Parathyroid adenoma (tissue), 2 donors: ENCODE data around the gene RNF182.

Experiments
- H2AFZ ChIP-seq: fragments of 300-600 bp; sonication (generic); one replicate; pipeline ENCODE4 v1.7.0; 2017; ENCODE audit warnings: antibody characterized with exemption, mild to moderate bottlenecking
- H3K27ac ChIP-seq: fragments of 300-600 bp; sonication (generic); one replicate; pipeline ENCODE4 v1.7.0; 2017
- H3K27me3 ChIP-seq: fragments of 300-600 bp; sonication (generic); one replicate; pipeline ENCODE4 v1.7.0; 2017; ENCODE audit warnings: low read length; ENCODE audit not compliant: control insufficient read depth, insufficient read depth
- H3K36me3 ChIP-seq: fragments of 300-600 bp; sonication (generic); one replicate; pipeline ENCODE4 v1.7.0; 2017; ENCODE audit warnings: low read length; ENCODE audit not compliant: control insufficient read depth, insufficient read depth
- H3K4me1 ChIP-seq: fragments of 300-600 bp; sonication (generic); one replicate; pipeline ENCODE4 v1.7.0; 2017; ENCODE audit warnings: control low read depth
- H3K4me2 ChIP-seq: fragments of 300-600 bp; sonication (generic); one replicate; pipeline ENCODE4 v1.7.0; 2017; ENCODE audit warnings: low read length
- H3K4me3 ChIP-seq: fragments of 300-600 bp; sonication (generic); one replicate; pipeline ENCODE4 v1.7.0; 2017; ENCODE audit warnings: low read depth, low read length
- H3K79me2 ChIP-seq: fragments of 300-600 bp; sonication (generic); one replicate; pipeline ENCODE4 v1.7.0; 2017; ENCODE audit warnings: control low read depth
- H3K9ac ChIP-seq: fragments of 300-600 bp; sonication (generic); one replicate; pipeline ENCODE4 v1.7.0; 2017; ENCODE audit warnings: mild to moderate bottlenecking
- H3K9me3 ChIP-seq: fragments of 300-600 bp; sonication (generic); one replicate; pipeline ENCODE4 v1.7.0; 2017; ENCODE audit warnings: low read length; ENCODE audit not compliant: control insufficient read depth
- CTCF ChIP-seq: fragments of 300-600 bp; sonication (generic); IDR thresholded peaks from one replicate; pipeline ENCODE4 v1.7.0; 2017; ENCODE audit warnings: antibody characterized with exemption, mild to moderate bottlenecking
- donor health status: primary hyperparathyroidism.

Gene RNF182

GRCh38 chr6:13919861-13920260 is 4.9 kb upstream of the RNF182 start:
- no peak for TF ChIP-seq CTCF
- Histone ChIP-seq H3K9ac (no peak overlapping the region), H3K9me3 (no peaks in the 10 kb centered on the region), H3K4me1 (peaks cover 28% of the 10 kb centered on the region), H3K4me3 (no peak overlapping the region), H3K4me2 (no peak overlapping the region), H3K27me3 (no peaks in the 10 kb centered on the region), H3K36me3 (no peaks in the 10 kb centered on the region), H3K27ac (no peak overlapping the region), H3K79me2 (no peaks in the 10 kb centered on the region), H2AFZ (no peak overlapping the region)

DNA sequence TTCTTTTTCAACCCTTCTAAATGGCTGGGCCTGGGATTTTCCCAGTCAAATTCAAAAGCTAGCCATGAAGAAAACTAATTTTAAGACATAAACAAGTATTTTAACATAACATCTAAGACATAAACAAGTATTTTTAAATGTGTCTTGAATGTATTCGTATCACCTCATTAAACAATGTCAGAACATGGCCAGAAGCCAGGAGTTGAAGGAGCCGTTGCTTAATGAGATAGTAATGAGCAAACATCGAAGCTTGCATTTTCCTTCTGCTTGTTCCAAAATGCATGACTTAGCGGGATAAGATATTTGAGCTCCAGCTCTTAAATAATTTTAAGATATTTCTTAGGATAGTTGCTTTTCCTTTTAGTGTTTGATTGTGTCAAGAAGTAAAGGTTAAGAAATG is 4.2 kb upstream of the RNF182 start:
- Histone ChIP-seq H3K4me1 (peaks cover 26% of the 10 kb centered on the region), H3K4me3 (no peak overlapping the region), H3K36me3 (no peaks in the 10 kb centered on the region), H3K27me3 (no peaks in the 10 kb centered on the region), H3K4me2 (peak overlapping the region; percentile 42), H3K79me2 (no peaks in the 10 kb centered on the region), H2AFZ (no peak overlapping the region), H3K9me3 (no peaks in the 10 kb centered on the region), H3K9ac (no peak overlapping the region), H3K27ac (no peak overlapping the region)
- no peak for TF ChIP-seq CTCF

DNA sequence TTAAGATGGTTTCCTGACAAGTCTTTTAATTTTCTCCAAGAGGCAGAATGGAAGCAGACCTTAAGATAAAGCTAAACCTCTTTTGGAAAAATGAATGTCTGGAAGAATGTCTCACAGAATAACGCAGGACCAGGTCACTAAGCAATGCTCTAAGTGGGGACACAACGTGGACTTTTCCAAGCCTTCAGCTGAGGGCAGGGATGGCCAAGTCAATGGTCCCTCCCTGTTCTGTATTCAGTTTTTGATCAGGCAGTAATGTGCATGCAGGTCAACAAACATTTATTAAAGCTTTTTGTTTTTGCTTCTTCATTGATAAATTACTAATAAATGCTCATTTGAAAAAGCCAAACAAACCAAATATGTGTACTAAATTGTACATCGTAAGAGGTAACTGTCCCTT is 2.0 kb upstream of the RNF182 start:
- Histone ChIP-seq H3K4me3 (no peak overlapping the region), H3K4me2 (no peak overlapping the region), H3K4me1 (peaks cover 12% of the 10 kb centered on the region), H3K79me2 (no peaks in the 10 kb centered on the region), H3K27ac (no peak overlapping the region), H3K9ac (no peak overlapping the region), H2AFZ (no peak overlapping the region), H3K27me3 (no peaks in the 10 kb centered on the region), H3K36me3 (no peaks in the 10 kb centered on the region), H3K9me3 (no peaks in the 10 kb centered on the region)
- TF ChIP-seq CTCF = no peak

- H3K4me1 ChIP-seq = peaks cover 12% of the 10 kb centered on the region
- peak overlapping the region; percentile 92 for H2AFZ ChIP-seq
- TF ChIP-seq CTCF = no peak
- H3K79me2 ChIP-seq = no peaks in the 10 kb centered on the region
- peak overlapping the region; percentile 37 for H3K27ac ChIP-seq
- no peaks in the 10 kb centered on the region for H3K36me3 ChIP-seq
- H3K9me3 ChIP-seq = no peaks in the 10 kb centered on the region
- no peaks in the 10 kb centered on the region for H3K27me3 ChIP-seq
- peak overlapping the region; percentile 67 for H3K4me3 ChIP-seq
- peak overlapping the region; percentile 88 for H3K4me2 ChIP-seq
- no peak overlapping the region for H3K9ac ChIP-seq
Measured at GRCh38 chr6:13923527-13924145, 1.1 kb upstream of the RNF182 start.
